ENCODE results near the gene CDKN2C.

GRCh38 chr1:50982611-50983010 lies 12.6 kb downstream of the CDKN2C start:
- no peak for TF ChIP-seq EZH2 (IDR thresholded peaks at IDR 0.05; ENCODE audit: low read length, missing control alignments)
- TF ChIP-seq, protein P1, sequence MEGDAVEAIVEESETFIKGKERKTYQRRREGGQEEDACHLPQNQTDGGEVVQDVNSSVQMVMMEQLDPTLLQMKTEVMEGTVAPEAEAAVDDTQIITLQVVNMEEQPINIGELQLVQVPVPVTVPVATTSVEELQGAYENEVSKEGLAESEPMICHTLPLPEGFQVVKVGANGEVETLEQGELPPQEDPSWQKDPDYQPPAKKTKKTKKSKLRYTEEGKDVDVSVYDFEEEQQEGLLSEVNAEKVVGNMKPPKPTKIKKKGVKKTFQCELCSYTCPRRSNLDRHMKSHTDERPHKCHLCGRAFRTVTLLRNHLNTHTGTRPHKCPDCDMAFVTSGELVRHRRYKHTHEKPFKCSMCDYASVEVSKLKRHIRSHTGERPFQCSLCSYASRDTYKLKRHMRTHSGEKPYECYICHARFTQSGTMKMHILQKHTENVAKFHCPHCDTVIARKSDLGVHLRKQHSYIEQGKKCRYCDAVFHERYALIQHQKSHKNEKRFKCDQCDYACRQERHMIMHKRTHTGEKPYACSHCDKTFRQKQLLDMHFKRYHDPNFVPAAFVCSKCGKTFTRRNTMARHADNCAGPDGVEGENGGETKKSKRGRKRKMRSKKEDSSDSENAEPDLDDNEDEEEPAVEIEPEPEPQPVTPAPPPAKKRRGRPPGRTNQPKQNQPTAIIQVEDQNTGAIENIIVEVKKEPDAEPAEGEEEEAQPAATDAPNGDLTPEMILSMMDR (conservative IDR thresholded peaks at IDR 0.05 in 1 of 2, IDR thresholded peaks at IDR 0.05 in 1 of 2; ENCODE audit: low read depth in 1 of 2, low read length in 2 of 2) = no peak
